K562 (cell line): ENCODE results near the gene ABCA1. TPM values are rescaled to one million over a fixed set of nuclear protein-coding genes. Genes with fewer than 3 reads are reported as not detected.

ENCODE experiments used
- ATAC-seq: fragments of 200-7000 bp; cut with Tn5 transposase; 3 replicates; pipeline ENCODE4 v1.9.1; 2020; ENCODE audit warnings: moderate library complexity
- BruUV-seq: library from RNA; stranded (reverse); fragments of 400-500 nt; replicated peaks from 2 replicates; lab custom pipeline; 2021; lab: Mats Ljungman, UMichigan
- CTCF ChIA-PET: fragments of 300-600 bp; formaldehyde crosslinking; extraction: SDS; loops from one replicate; lab custom pipeline; 2021; ENCODE audit warnings: low intra/inter-chr PET ratio; lab: Yijun Ruan, JAX
- POLR2A ChIA-PET: fragments of 300-600, 350-650 bp; sonication (Branson Sonifier 250); formaldehyde crosslinking; extraction: SDS; loops from one replicate; lab custom pipeline; 2021; ENCODE audit warnings: antibody characterized with exemption, inconsistent platforms; lab: Yijun Ruan, JAX
- DNase-seq, 4 experiments: peaks; one replicate each; pipeline versions ENCODE4 v3.0.0 to v3.0.0-alpha.2; 2011 to 2018; ENCODE audit warnings: low spot score in 3 of 4, mixed read lengths in 3 of 4; ENCODE audit errors: extremely low read depth in 1 of 4
- FAIRE-seq: peaks from 2 replicates; lab custom pipeline; 2011; peaks lifted over from hg19 to GRCh38; lab: Jason Lieb, UNC
- H2AFZ ChIP-seq: 2 replicates; pipeline ENCODE4 v1.6.0; 2011; ENCODE audit warnings: low read depth, low read length, control low read depth, inconsistent platforms
- H3K27ac ChIP-seq: fragments of 200-600 bp; 3 replicates; pipeline ENCODE4 v1.8.0; 2011; ENCODE audit warnings: low read depth, mild to moderate bottlenecking, control low read depth, inconsistent platforms, low read length, moderate library complexity, mixed read lengths; ENCODE audit errors: extremely low read depth
- H3K27me3 ChIP-seq, 2 experiments: fragments of 300-600 bp in 1 of 2; 2 replicates in 1 of 2; 3 replicates in 1 of 2; pipeline versions ENCODE4 v1.6.0 to v1.8.0; 2011; ENCODE audit warnings: inconsistent platforms in 2 of 2, low read length in 2 of 2, mild to moderate bottlenecking in 1 of 2, mixed read lengths in 1 of 2, moderate library complexity in 1 of 2; ENCODE audit not compliant: control insufficient read depth in 2 of 2, insufficient read depth in 2 of 2
- H3K36me3 ChIP-seq: fragments of 300-600 bp; 3 replicates; pipeline ENCODE4 v1.8.0; 2011; ENCODE audit warnings: mild to moderate bottlenecking, low read length, inconsistent platforms; ENCODE audit not compliant: control insufficient read depth, insufficient read depth
- H3K4me1 ChIP-seq, 2 experiments: fragments of 200-600 bp in 1 of 2; replicated peaks in 1 of 2; 2 replicates in 1 of 2; 3 replicates in 1 of 2; pipeline versions ENCODE4 v1.5.1 to v1.8.0; 2011; ENCODE audit warnings: inconsistent platforms in 2 of 2, low read length in 2 of 2, mild to moderate bottlenecking in 1 of 2, mixed read lengths in 1 of 2, moderate library complexity in 1 of 2; ENCODE audit not compliant: control insufficient read depth in 2 of 2, insufficient read depth in 2 of 2
- H3K4me2 ChIP-seq: 2 replicates; pipeline ENCODE4 v1.6.1; 2011; ENCODE audit warnings: low read length, control low read depth, inconsistent platforms, mixed read lengths; ENCODE audit not compliant: insufficient read depth
- H3K4me3 ChIP-seq: fragments of 200-600 bp; sonication (generic), shearing (Covaris generic); 2 replicates; pipeline ENCODE4 v1.5.1; 2016; ENCODE audit warnings: control low read depth, inconsistent platforms
- H3K79me2 ChIP-seq: fragments of 200-600 bp; 3 replicates; pipeline ENCODE4 v1.8.0; 2011; ENCODE audit warnings: low read length, inconsistent platforms; ENCODE audit not compliant: control insufficient read depth, insufficient read depth
- H3K9ac ChIP-seq, 2 experiments: 2 replicates each; pipeline versions ENCODE4 v1.6.0 to v1.6.1; 2011; ENCODE audit warnings: low read depth in 2 of 2, low read length in 2 of 2, control low read depth in 1 of 2, inconsistent platforms in 1 of 2, mild to moderate bottlenecking in 1 of 2, mixed read lengths in 1 of 2; ENCODE audit not compliant: insufficient read depth in 1 of 2
- H3K9me1 ChIP-seq: one replicate; pipeline ENCODE4 v1.6.0; 2011; ENCODE audit warnings: inconsistent platforms, mild to moderate bottlenecking, low read length, moderate library complexity; ENCODE audit not compliant: control insufficient read depth, insufficient read depth
- H3K9me3 ChIP-seq: replicated peaks from 2 replicates; pipeline ENCODE4 v1.5.1; 2011; ENCODE audit warnings: low read depth, low read length, inconsistent platforms; ENCODE audit not compliant: control insufficient read depth, insufficient read depth
- H4K20me1 ChIP-seq: replicated peaks from 2 replicates; pipeline ENCODE4 v1.6.1; 2011; ENCODE audit warnings: low read length, inconsistent platforms, mixed read lengths; ENCODE audit not compliant: control insufficient read depth, insufficient read depth
- KLF10 ChIP-seq: fragments of 250-450 bp; sonication (Bioruptor Pico); IDR thresholded peaks from 2 replicates; pipeline ENCODE4 v1.6.1; 2021; ENCODE audit warnings: matching md5 sums
- MCM3 ChIP-seq: fragments of 450-650 bp; IDR thresholded peaks from 2 replicates; pipeline ENCODE4 v1.6.1; 2016
- MYBL2 ChIP-seq, 2 experiments: fragments of 450-650 bp in 1 of 2; sonication (generic) in 1 of 2; formaldehyde crosslinking in 1 of 2; IDR thresholded peaks; 2 replicates each; pipeline versions ENCODE4 v1.6.1 to v1.8.1; 2017 to 2022; ENCODE audit warnings: borderline replicate concordance in 1 of 2, inconsistent platforms in 1 of 2, low read depth in 1 of 2, mild to moderate bottlenecking in 1 of 2, missing genetic modification reagents in 1 of 2, moderate library complexity in 1 of 2
- STAT5A ChIP-seq: IDR thresholded peaks from 2 replicates; pipeline ENCODE4 v1.6.1; 2012; ENCODE audit warnings: low read length, inconsistent platforms, borderline replicate concordance
- ZNF140 ChIP-seq: fragments of 250-450 bp; sonication (Bioruptor Pico); IDR thresholded peaks from 2 replicates; pipeline ENCODE4 v1.8.0; 2021; ENCODE audit warnings: moderate library complexity, mild to moderate bottlenecking, inconsistent platforms
- ZNF263 ChIP-seq: sonication (generic); formaldehyde crosslinking; IDR thresholded peaks from 2 replicates; pipeline ENCODE4 v1.8.0; 2022; ENCODE audit warnings: mild to moderate bottlenecking, missing genetic modification reagents, borderline replicate concordance
- ZNF274 ChIP-seq: IDR thresholded peaks from 2 replicates; pipeline ENCODE4 v1.6.1; 2011; ENCODE audit warnings: low read depth, mild to moderate bottlenecking, low read length, moderate library complexity, borderline replicate concordance
- ZNF57 ChIP-seq: fragments of 450-650 bp; formaldehyde crosslinking; IDR thresholded peaks from 2 replicates; pipeline ENCODE4 v1.4.0; 2020; ENCODE audit warnings: mild to moderate bottlenecking, moderate library complexity
- ZNF764 ChIP-seq: fragments of 250-450 bp; sonication (Bioruptor Pico); IDR thresholded peaks from 2 replicates; pipeline ENCODE4 v1.4.0; 2020; ENCODE audit warnings: low read depth, mild to moderate bottlenecking, moderate library complexity
- WGBS: fragments of 100-300 bp; shearing (Covaris generic); methylation state at CpG from one replicate; pipeline ENCODE4 v1.1.6; 2016; ENCODE audit warnings: low coverage, mixed read lengths; ENCODE audit not compliant: insufficient coverage; ENCODE audit errors: missing lambda C conversion rate; 5-methylcytosine and 5-hydroxymethylcytosine counted together
- in situ Hi-C: fragments of 300-500 bp; cut with MboI; formaldehyde crosslinking; loops from 4 replicates; pipeline ENCODE4 v1.15.0; 2018; ENCODE audit warnings: inconsistent platforms, mixed read lengths
- intact Hi-C: fragments of 100-400 bp; cut with micrococcal nuclease; formaldehyde crosslinking; loops from 2 replicates; pipeline ENCODE4 v1.14.2; 2022
- polyA plus RNA-seq, 8 experiments: library from polyadenylated mRNA; depleted of rRNA in 4 of 8; stranded (reverse) in 5 of 8; unstranded in 3 of 8; fragments of >200 nt; fragmentation: Nextera tagmentation in 2 of 8; fragmentation: Illumina TruSeq in 1 of 8; extraction: Ambion mirVana in 2 of 8; extraction: Trizol in 1 of 8; gene quantifications; 2 replicates each; pipeline versions ENCODE4 v1.2.1 to v1.2.3, GENCODE V29; 2011 to 2014; ENCODE audit warnings: inconsistent platforms in 1 of 8, missing spikeins in 1 of 8
- total RNA-seq, 7 experiments: library from RNA; depleted of rRNA in 6 of 7; stranded (reverse); fragments of >200 nt in 6 of 7; fragmentation: Illumina TruSeq in 2 of 7; extraction: Trizol in 2 of 7; gene quantifications; 2 replicates each; pipeline versions ENCODE4 v1.2.1 to v1.2.3, GENCODE V29; 2011 to 2021; ENCODE audit warnings: low replicate concordance in 1 of 7
- TF ChIP-seq, protein P1 (sequence below), 3 experiments: fragments of 200-800 bp in 1 of 3; sonication (Bioruptor generic) in 1 of 3; sonication (generic) in 1 of 3; formaldehyde crosslinking in 1 of 3; IDR thresholded peaks; 2 replicates each; pipeline versions ENCODE4 v1.6.1 to v1.8.0; 2016 to 2022; ENCODE audit warnings: mild to moderate bottlenecking in 2 of 3, missing compliant biosample characterization in 2 of 3, missing genetic modification characterization in 2 of 3, missing genetic modification reagents in 1 of 3
- TF ChIP-seq, protein P2 (sequence below): sonication (generic); formaldehyde crosslinking; IDR thresholded peaks from 2 replicates; pipeline ENCODE4 v1.8.1; 2023; ENCODE audit warnings: mild to moderate bottlenecking, missing genetic modification reagents

ABCA1 gene
- total and polyA plus RNA-seq, 9 of the 15 experiments (the other 6 are each of a cell fraction or from before 2014, with no cell fraction given): under 0.01 to 0.18 (median 0.02) TPM; not detected in 5

DNA sequence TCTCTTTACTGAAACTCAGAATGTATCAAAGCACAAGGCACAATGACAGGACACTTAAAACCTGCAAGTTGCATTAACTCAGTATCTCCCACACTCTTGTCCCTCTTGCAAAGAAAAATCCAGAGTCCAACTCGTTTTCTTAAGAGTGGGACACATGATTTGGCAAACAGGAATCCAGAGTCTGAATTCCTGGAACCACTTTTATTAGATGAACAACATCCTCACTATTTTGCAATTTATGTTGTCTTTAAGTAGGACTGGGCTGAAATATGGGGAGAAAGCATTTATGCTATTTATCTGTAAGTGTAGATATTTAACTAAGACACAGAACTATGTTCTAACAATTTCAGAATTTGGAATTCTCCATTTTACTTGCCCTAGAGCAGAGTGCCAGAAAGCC lies 69.1 kb downstream of the ABCA1 start:
- ChIA-PET CTCF (no interaction called here), POLR2A (no interaction called here)
- no TSS peak for BruUV-seq

More for the DNA sequence above, 69.1 kb downstream of the ABCA1 start:
- H3K27me3 ChIP-seq: peaks cover 11 to 14% of the 10 kb centered on the region in 2 experiments; a peak in 3 of 5 replicates
- no peak overlapping the region for H3K4me2 ChIP-seq
- no peaks in the 10 kb centered on the region for H3K9me3 ChIP-seq
- no peak overlapping the region for H3K9ac ChIP-seq
- H3K36me3 ChIP-seq: no peaks in the 10 kb centered on the region
- FAIRE-seq (no peak), ATAC-seq (no peak), DNase-seq (no peak)
- no peaks in the 10 kb centered on the region for H3K79me2 ChIP-seq
- in situ Hi-C loops: no loop called here
- no peaks in the 10 kb centered on the region for H3K4me1 ChIP-seq
- no peaks in the 10 kb centered on the region for H4K20me1 ChIP-seq
- no peak overlapping the region for H3K4me3 ChIP-seq
- no peak overlapping the region for H2AFZ ChIP-seq
- intact Hi-C loops: no loop called here
- no peak overlapping the region for H3K27ac ChIP-seq
- 0% methylated on average over 1 of the region's 1 CpG for WGBS
- TF ChIP-seq MYBL2 (IDR thresholded peaks at IDR 0.05; ENCODE audit: low read depth) (no peak), MYBL2 (CRISPR knock-in tag; IDR thresholded peaks at IDR 0.05; ENCODE audit: borderline replicate concordance) (no peak), ZNF263 (no peak), MCM3 (no peak), ZNF274 (no peak), STAT5A (no peak), KLF10 (CRISPR knock-in tag) (no peak), ZNF764 (CRISPR knock-in tag) (no peak), ZNF57 (CRISPR knock-in tag) (no peak), ZNF140 (CRISPR knock-in tag) (no peak)
- TF ChIP-seq, protein P1, sequence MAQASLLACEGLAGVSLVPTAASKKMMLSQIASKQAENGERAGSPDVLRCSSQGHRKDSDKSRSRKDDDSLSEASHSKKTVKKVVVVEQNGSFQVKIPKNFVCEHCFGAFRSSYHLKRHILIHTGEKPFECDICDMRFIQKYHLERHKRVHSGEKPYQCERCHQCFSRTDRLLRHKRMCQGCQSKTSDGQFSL (CRISPR knock-in tag; IDR thresholded peaks at IDR 0.05): no peak
- TF ChIP-seq, protein P1 (tag; IDR thresholded peaks at IDR 0.05): no peak
- TF ChIP-seq, protein P2, sequence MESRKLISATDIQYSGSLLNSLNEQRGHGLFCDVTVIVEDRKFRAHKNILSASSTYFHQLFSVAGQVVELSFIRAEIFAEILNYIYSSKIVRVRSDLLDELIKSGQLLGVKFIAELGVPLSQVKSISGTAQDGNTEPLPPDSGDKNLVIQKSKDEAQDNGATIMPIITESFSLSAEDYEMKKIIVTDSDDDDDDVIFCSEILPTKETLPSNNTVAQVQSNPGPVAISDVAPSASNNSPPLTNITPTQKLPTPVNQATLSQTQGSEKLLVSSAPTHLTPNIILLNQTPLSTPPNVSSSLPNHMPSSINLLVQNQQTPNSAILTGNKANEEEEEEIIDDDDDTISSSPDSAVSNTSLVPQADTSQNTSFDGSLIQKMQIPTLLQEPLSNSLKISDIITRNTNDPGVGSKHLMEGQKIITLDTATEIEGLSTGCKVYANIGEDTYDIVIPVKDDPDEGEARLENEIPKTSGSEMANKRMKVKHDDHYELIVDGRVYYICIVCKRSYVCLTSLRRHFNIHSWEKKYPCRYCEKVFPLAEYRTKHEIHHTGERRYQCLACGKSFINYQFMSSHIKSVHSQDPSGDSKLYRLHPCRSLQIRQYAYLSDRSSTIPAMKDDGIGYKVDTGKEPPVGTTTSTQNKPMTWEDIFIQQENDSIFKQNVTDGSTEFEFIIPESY (CRISPR knock-in tag): no peak
- H3K9me1 ChIP-seq: no peaks in the 10 kb centered on the region
